Measurements from ENCODE around the gene GTF2E1. TPM values are rescaled to one million over a fixed set of nuclear protein-coding genes. Genes with fewer than 3 reads are reported as not detected.

The GTF2E1 gene
- total RNA-seq, 1 donor: 32.4 TPM

Small RNA genes lying within 50 kb of the gene (small RNA-seq; reads per million reads assigned to genes)
- gene MTCO1P29 (not detected), gene MTCO2P29 (not detected)

Other genes with a start within 250 kb of the GTF2E1 start
- 41.0 and 45.4 TPM in 2 replicates for gene NDUFB4, start 146.4 kb upstream of the GTF2E1 start, total RNA-seq
- gene HGD, start 60.5 kb upstream of the GTF2E1 start, total RNA-seq: 0.32 and 0.43 TPM in 2 replicates
- gene RABL3, start 228 bp upstream of the GTF2E1 start, total RNA-seq: 16.1 and 18.1 TPM in 2 replicates
- under 0.01 TPM in 1 of 2 replicates, not detected in the other for gene STXBP5L, start 165.5 kb downstream of the GTF2E1 start, total RNA-seq

Measured in fibroblast of villous mesenchyme (primary cell).